ENCODE results near the gene ATP9A. TPM values are rescaled to one million over a fixed set of nuclear protein-coding genes. Genes with fewer than 3 reads are reported as not detected.
A peak's percentile ranks its signal among the peaks of the same experiment; 100 is the strongest.

Gene ATP9A
- total RNA-seq, 1 experiment from 2014 or later, result 31.8 TPM

- DNase-seq (ENCODE audit: extremely low read depth, low read depth), result no peak
Observed at GRCh38 chr20:51610111-51610510, 158.1 kb downstream of the ATP9A start.

- DNase-seq (ENCODE audit: extremely low read depth, low read depth), result no peak
Observed at GRCh38 chr20:51609251-51609650, 158.9 kb downstream of the ATP9A start.

DNA sequence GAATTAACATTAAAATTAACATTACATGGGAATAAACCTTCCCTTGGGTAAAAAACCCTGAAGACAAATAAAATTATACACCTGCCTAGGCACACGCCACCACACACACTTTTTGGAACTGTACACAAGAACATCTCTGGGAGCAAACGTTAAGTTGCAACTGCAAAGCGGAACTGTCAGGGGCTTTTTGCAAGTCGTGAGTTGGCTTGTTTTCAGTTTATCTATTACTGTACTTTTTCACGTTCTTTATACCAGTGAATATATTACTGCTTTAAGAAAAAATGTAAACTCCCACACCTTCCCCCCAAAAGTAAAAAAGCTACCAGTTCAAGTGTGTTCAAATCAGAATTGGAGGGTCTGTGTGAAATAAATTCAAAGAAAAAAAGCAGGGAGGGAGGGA is 160.1 kb downstream of the ATP9A start:
- no peak for DNase-seq (ENCODE audit: extremely low read depth, low read depth)

GRCh38 chr20:51607170-51607569 is 161.0 kb downstream of the ATP9A start:
- DNase-seq (ENCODE audit: extremely low read depth, low read depth), result no peak

DNA sequence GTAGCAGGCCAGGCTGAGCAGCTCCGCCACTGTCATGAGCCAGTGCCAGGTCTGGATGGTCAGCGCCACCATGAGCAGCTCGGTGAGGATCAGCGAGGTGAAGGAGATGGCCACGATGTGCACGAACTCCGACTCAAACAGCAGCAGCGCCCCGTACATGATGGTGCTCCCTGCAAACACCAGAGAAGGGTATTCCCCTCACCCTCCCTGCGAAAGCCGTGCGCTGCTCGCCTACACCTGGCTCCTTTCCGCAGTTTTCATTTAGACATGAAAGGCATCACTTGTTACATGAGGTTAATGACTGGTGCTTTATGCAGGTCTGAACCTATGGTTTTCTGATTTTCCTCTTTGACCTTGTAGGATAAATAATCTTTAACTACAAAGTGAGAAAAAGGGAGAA is 163.3 kb downstream of the ATP9A start:
- DNase-seq (ENCODE audit: extremely low read depth, low read depth), result no peak

DNA sequence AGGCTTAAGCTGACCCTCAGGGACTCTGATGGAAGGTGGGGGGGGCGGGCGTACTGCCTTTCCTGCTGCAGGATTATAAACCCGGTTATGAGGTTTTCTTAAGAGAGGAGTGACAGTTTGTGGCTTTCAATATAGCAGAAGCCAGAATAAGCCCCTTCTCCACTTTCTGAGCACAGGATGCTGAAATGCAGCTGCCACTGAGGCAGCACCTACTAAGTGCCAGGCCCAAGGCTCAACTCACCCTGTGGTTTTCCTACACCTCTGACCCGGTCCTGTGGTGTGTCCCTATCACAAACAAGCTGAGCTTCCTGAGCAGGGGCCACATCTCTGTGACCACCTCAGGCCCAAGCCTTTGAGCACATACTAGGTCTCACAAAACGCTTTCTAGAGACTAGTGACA is 166.1 kb downstream of the ATP9A start:
- DNase-seq (ENCODE audit: extremely low read depth, low read depth), result no peak

- no peak for DNase-seq (ENCODE audit: extremely low read depth, low read depth)
Observed at GRCh38 chr20:51600950-51601349, 167.2 kb downstream of the ATP9A start.

GRCh38 chr20:51600016-51600420 is 168.2 kb downstream of the ATP9A start:
- DNase-seq (ENCODE audit: extremely low read depth, low read depth), result no peak

GRCh38 chr20:51598556-51598955 is 169.6 kb downstream of the ATP9A start:
- no peak for DNase-seq (ENCODE audit: extremely low read depth, low read depth)

GRCh38 chr20:51597389-51598231 is 170.6 kb downstream of the ATP9A start:
- no peak for DNase-seq (ENCODE audit: extremely low read depth, low read depth)

DNA sequence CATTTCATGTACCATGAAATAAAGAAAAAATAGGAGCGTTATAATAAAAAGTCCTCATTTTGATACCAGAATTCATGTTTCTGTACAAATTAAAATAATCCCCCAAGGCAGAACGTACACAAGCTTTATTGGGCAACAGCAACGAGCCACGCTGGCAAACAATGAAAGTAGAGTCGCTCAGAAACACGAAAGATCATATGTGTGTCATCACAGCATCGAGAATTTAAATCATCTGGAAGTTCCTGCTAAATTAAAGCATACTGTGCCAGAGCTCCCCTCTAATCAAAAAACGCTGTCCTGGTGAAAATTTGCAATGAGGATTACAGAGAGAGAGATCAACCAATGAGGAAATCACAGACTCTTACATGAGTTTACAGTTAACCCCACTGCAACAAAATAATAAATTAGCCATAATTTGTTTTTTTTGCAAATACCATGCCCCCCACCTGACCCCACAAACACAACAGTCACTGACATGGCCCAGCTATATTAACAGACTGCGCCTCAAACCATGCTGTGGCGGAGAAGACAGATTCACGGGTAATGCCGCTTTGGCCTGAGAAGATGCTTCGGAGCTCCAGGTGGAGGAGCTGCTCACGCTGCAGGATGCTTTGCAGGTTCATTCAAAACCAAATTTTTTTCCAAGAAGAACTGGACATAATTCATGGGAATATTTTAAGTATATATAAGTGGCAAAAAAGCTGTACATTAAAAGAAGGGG is 171.4 kb downstream of the ATP9A start:
- DNase-seq (ENCODE audit: extremely low read depth, low read depth), result no peak

GRCh38 chr20:51595744-51596143 is 172.4 kb downstream of the ATP9A start:
- DNase-seq (ENCODE audit: extremely low read depth, low read depth), result no peak

- DNase-seq (ENCODE audit: extremely low read depth, low read depth), result peak; percentile 84
Observed at GRCh38 chr20:51595058-51595532, 173.1 kb downstream of the ATP9A start.

- no peak for DNase-seq (ENCODE audit: extremely low read depth, low read depth)
Observed at GRCh38 chr20:51594236-51595057, 173.7 kb downstream of the ATP9A start.

DNA sequence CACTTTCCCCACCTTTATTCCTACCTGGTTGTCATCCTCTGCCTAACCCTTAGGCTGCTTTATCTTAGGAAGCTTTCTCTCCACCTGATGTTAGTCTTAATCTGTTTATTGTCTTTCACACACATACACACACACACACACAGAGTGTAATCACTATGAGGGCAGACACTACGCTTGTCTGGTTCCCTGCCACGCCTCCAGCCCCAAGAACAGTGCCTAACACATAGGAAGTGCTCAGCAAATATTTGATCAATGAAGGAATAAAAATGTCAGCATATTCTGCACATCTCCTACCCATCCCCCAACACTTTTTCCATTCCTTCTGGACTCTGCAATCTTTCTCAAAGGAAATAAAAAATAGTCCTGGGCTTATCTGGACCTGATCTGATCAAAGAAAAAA is 174.6 kb downstream of the ATP9A start:
- DNase-seq (ENCODE audit: extremely low read depth, low read depth), result no peak

GRCh38 chr20:51592564-51592963 is 175.6 kb downstream of the ATP9A start:
- no peak for DNase-seq (ENCODE audit: extremely low read depth, low read depth)

GRCh38 chr20:51591871-51592270 is 176.3 kb downstream of the ATP9A start:
- no peak for DNase-seq (ENCODE audit: extremely low read depth, low read depth)

DNA sequence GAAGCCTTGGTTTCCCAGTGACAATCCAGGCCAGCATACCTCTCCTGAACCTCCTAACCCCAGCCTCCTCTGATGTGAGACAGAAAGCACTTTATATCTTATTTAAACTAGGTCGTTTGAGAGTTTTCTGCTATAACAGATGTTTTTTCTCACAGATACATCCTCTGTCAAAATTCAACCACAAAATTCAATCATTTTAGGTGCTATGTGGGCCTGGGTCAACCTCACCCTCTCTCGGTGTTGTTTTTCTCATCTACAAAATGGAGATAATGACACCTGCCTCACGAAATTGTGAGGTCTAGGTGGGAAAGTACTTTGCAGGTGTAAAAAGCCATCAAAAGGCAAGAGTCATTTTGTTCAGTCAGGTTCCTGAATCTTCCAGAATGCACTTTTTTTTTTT is 179.4 kb downstream of the ATP9A start:
- no peak for DNase-seq (ENCODE audit: extremely low read depth, low read depth)

GRCh38 chr20:51587145-51587544 is 181.0 kb downstream of the ATP9A start:
- DNase-seq (ENCODE audit: extremely low read depth, low read depth), result no peak

GRCh38 chr20:51586005-51586440 is 182.2 kb downstream of the ATP9A start:
- peak; percentile 42 for DNase-seq (ENCODE audit: extremely low read depth, low read depth)

- no peak for DNase-seq (ENCODE audit: extremely low read depth, low read depth)
Observed at GRCh38 chr20:51585148-51585547, 183.0 kb downstream of the ATP9A start.

Data from NCI-H460 (cell line).